Chondrocyte (in vitro differentiated cells): ENCODE data around the gene HSPA8. TPM values are rescaled to one million over a fixed set of nuclear protein-coding genes. Genes with fewer than 3 reads are reported as not detected.

ENCODE experiments used
- DNase-seq: peaks from one replicate; pipeline ENCODE4 v3.0.0; 2021; ENCODE audit warnings: mixed read lengths, low spot score
- H3K27ac Mint-ChIP-seq: one replicate; pipeline ENCODE4 v1.8.0; 2021; ENCODE audit warnings: mild to moderate bottlenecking, moderate library complexity, mixed read lengths; ENCODE audit not compliant: unreplicated experiment
- H3K27me3 Mint-ChIP-seq: 2 replicates; pipeline ENCODE4 v1.8.0; 2021; ENCODE audit warnings: low read depth, mixed read lengths
- H3K36me3 Mint-ChIP-seq: 2 replicates; pipeline ENCODE4 v1.8.0; 2021; ENCODE audit warnings: low read depth, mixed read lengths
- H3K4me1 Mint-ChIP-seq: 2 replicates; pipeline ENCODE4 v1.8.0; 2021; ENCODE audit warnings: low read depth, mild to moderate bottlenecking, mixed read lengths
- H3K4me3 Mint-ChIP-seq: one replicate; pipeline ENCODE4 v1.8.0; 2021; ENCODE audit warnings: mild to moderate bottlenecking, moderate library complexity, mixed read lengths; ENCODE audit not compliant: unreplicated experiment
- H3K9me3 Mint-ChIP-seq: 2 replicates; pipeline ENCODE4 v1.8.0; 2021; ENCODE audit warnings: low read depth, mixed read lengths
- total RNA-seq: library from RNA; stranded (reverse); gene quantifications from 3 replicates; pipeline ENCODE4 v1.2.1, GENCODE V29; 2021
- TF ChIP-seq, protein P1 (sequence below): fragments of 200-600 bp; sonication (generic); IDR thresholded peaks from 2 replicates; pipeline ENCODE4 v1.5.0; 2021; ENCODE audit warnings: antibody characterized with exemption, mild to moderate bottlenecking, moderate library complexity

Gene HSPA8
- total RNA-seq, 1 donor from 2014 or later = 1,112 TPM

DNA sequence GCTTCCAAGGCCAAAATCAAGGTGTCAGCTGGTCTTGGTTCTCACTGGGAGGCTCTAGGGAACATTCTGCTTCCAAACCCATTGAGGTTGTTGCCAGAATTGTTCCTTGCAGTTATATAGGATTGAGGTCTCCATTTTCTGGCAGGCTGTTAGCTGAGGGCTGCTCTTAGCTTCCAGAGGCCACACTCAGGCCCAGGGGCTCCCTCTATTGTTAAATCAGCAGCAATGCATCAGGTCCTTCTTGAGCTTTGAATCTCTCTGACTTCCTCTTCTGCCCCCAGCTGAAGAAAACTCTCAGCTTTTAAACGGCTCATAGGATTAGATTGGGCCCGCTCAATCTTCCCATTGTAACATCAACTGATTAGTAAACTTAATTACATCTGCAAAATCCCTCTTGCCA lies 41.0 kb downstream of the HSPA8 start:
- Mint-ChIP-seq H3K9me3 (no peaks in the 10 kb centered on the region), H3K36me3 (no peaks in the 10 kb centered on the region), H3K27me3 (peaks cover 16% of the 10 kb centered on the region), H3K4me1 (peaks cover 7% of the 10 kb centered on the region), H3K27ac (no peak overlapping the region), H3K4me3 (no peak overlapping the region)
- TF ChIP-seq, protein P1, sequence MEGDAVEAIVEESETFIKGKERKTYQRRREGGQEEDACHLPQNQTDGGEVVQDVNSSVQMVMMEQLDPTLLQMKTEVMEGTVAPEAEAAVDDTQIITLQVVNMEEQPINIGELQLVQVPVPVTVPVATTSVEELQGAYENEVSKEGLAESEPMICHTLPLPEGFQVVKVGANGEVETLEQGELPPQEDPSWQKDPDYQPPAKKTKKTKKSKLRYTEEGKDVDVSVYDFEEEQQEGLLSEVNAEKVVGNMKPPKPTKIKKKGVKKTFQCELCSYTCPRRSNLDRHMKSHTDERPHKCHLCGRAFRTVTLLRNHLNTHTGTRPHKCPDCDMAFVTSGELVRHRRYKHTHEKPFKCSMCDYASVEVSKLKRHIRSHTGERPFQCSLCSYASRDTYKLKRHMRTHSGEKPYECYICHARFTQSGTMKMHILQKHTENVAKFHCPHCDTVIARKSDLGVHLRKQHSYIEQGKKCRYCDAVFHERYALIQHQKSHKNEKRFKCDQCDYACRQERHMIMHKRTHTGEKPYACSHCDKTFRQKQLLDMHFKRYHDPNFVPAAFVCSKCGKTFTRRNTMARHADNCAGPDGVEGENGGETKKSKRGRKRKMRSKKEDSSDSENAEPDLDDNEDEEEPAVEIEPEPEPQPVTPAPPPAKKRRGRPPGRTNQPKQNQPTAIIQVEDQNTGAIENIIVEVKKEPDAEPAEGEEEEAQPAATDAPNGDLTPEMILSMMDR = peak; percentile 79
- no peak for DNase-seq

DNA sequence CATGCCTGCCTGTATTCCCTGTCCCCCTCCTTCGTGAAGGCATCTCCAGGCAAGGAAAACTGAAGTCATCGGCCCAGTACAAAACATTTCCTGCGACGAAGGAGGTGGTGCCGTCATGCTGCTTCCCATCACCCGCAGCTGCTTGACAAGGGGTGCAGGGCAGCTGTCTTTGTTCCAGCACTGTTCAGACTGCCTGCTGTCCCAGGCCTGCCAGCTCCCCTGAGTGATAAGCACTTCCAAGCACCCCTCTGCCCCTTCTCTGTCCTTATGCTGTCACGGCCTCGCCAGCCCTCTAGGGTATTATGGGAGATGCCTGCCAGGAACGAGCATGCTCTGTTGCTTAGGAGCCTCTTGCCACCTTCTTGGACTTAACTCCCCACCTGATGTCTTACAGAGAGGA lies 43.2 kb downstream of the HSPA8 start:
- peaks cover 22% of the 10 kb centered on the region for H3K27me3 Mint-ChIP-seq
- DNase-seq = no peak
- H3K36me3 Mint-ChIP-seq = no peaks in the 10 kb centered on the region
- no peaks in the 10 kb centered on the region for H3K9me3 Mint-ChIP-seq
- no peak overlapping the region for H3K27ac Mint-ChIP-seq
- TF ChIP-seq, protein P1 = no peak
- H3K4me3 Mint-ChIP-seq = no peak overlapping the region
- peaks cover 7% of the 10 kb centered on the region for H3K4me1 Mint-ChIP-seq

DNA sequence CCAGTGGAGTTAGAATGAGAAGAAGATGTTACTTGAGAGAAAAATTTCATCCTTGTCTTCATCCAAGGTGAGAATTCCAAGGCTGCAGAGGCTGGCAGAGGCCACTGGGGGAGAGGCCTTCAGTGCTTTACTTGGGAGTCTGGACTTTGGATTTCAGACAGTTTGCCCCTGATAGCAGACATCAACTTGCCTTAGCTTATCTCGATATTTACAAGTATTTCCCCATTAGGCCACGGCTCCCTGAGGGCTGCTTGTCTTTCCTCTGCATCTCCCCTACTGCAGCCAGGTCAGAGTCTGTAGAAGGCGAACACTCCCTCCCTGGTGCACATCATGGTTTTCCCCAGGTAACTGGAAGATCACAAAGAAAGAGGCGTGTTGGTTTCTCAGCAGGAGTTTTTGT lies 50.4 kb downstream of the HSPA8 start:
- H3K27ac Mint-ChIP-seq = no peak overlapping the region
- no peaks in the 10 kb centered on the region for H3K9me3 Mint-ChIP-seq
- H3K27me3 Mint-ChIP-seq = peaks cover 36% of the 10 kb centered on the region
- H3K36me3 Mint-ChIP-seq = no peaks in the 10 kb centered on the region
- DNase-seq = no peak
- TF ChIP-seq, protein P1 = no peak
- H3K4me1 Mint-ChIP-seq = no peaks in the 10 kb centered on the region
- no peak overlapping the region for H3K4me3 Mint-ChIP-seq

Other genes starting within 250 kb of the HSPA8 start
- not detected in 3 replicates for gene CRTAM, start 223.6 kb downstream of the HSPA8 start, total RNA-seq
- 7.4 to 7.8 TPM (median 7.7 TPM) in 3 replicates for gene JHY, start 179.4 kb downstream of the HSPA8 start, total RNA-seq
- gene BSX, start 80.3 kb downstream of the HSPA8 start, total RNA-seq = not detected in 3 replicates
- 4.8 to 21.4 TPM (median 6.6 TPM) in 3 replicates for gene CLMP, start 133.1 kb upstream of the HSPA8 start, total RNA-seq